SK-N-SH treated with all-trans-retinoic acid at 6 μM for 48 hours (cell line): Measurements from ENCODE around the gene SIRT2.

Source experiments
- ATAC-seq: fragments of 200-7000 bp; cut with Tn5 transposase; 3 replicates; pipeline ENCODE4 v1.9.1; 2020; ENCODE audit warnings: mild to moderate bottlenecking, moderate library complexity
- ARNTL ChIP-seq: fragments of 450-650 bp; formaldehyde crosslinking; IDR thresholded peaks from 2 replicates; pipeline ENCODE4 v1.5.0; 2020; ENCODE audit warnings: low read depth, mild to moderate bottlenecking, moderate library complexity, borderline replicate concordance
- BACH2 ChIP-seq: fragments of 250-450 bp; sonication (Bioruptor Pico); IDR thresholded peaks from 2 replicates; pipeline ENCODE4 v1.9.0; 2021; ENCODE audit warnings: mild to moderate bottlenecking, borderline replicate concordance
- CSDC2 ChIP-seq: fragments of 250-450 bp; sonication (Bioruptor Pico); IDR thresholded peaks from 2 replicates; pipeline ENCODE4 v1.5.0; 2020; ENCODE audit warnings: mild to moderate bottlenecking, moderate library complexity
- ESRRG ChIP-seq: fragments of 250-450 bp; sonication (Bioruptor Pico); IDR thresholded peaks from 2 replicates; pipeline ENCODE4 v1.6.1; 2021; ENCODE audit warnings: mild to moderate bottlenecking
- GLIS3 ChIP-seq: fragments of 250-450 bp; sonication (Bioruptor Pico); IDR thresholded peaks from 2 replicates; pipeline ENCODE4 v1.5.0; 2020; ENCODE audit warnings: mild to moderate bottlenecking, moderate library complexity
- ISL1 ChIP-seq: fragments of 250-450 bp; sonication (Bioruptor Pico); IDR thresholded peaks from 2 replicates; pipeline ENCODE4 v2.1.2; 2022; ENCODE audit warnings: mild to moderate bottlenecking, moderate library complexity
- OSR1 ChIP-seq: fragments of 250-450 bp; sonication (Bioruptor Pico); IDR thresholded peaks from 2 replicates; pipeline ENCODE4 v1.8.0; 2022; ENCODE audit warnings: moderate library complexity, mild to moderate bottlenecking, inconsistent platforms
- RARB ChIP-seq: fragments of 250-450 bp; sonication (Bioruptor Pico); IDR thresholded peaks from 2 replicates; pipeline ENCODE4 v1.8.0; 2021; ENCODE audit warnings: mild to moderate bottlenecking, moderate library complexity
- SNAI2 ChIP-seq: fragments of 250-450 bp; sonication (Bioruptor Pico); IDR thresholded peaks from 2 replicates; pipeline ENCODE4 v1.5.0; 2020; ENCODE audit warnings: mild to moderate bottlenecking, moderate library complexity
- TCF4 ChIP-seq: fragments of 250-450 bp; sonication (Bioruptor Pico); IDR thresholded peaks from 2 replicates; pipeline ENCODE4 v1.8.0; 2021; ENCODE audit warnings: mild to moderate bottlenecking, moderate library complexity, borderline replicate concordance
- TOX ChIP-seq: fragments of 250-450 bp; sonication (Bioruptor Pico); IDR thresholded peaks from 2 replicates; pipeline ENCODE4 v1.8.0; 2021; ENCODE audit warnings: mild to moderate bottlenecking, moderate library complexity, borderline replicate concordance
- ZC3H10 ChIP-seq: fragments of 250-450 bp; sonication (Bioruptor Pico); IDR thresholded peaks from 2 replicates; pipeline ENCODE4 v1.5.1; 2021; ENCODE audit warnings: mild to moderate bottlenecking, moderate library complexity
- ZFP3 ChIP-seq: fragments of 250-450 bp; sonication (Bioruptor Pico); IDR thresholded peaks from 2 replicates; pipeline ENCODE4 v1.5.0; 2020; ENCODE audit warnings: mild to moderate bottlenecking, moderate library complexity
- ZFP30 ChIP-seq: fragments of 450-650 bp; formaldehyde crosslinking; IDR thresholded peaks from 2 replicates; pipeline ENCODE4 v1.5.0; 2022; ENCODE audit warnings: mild to moderate bottlenecking, moderate library complexity
- ZNF70 ChIP-seq: fragments of 450-650 bp; formaldehyde crosslinking; IDR thresholded peaks from 2 replicates; pipeline ENCODE4 v1.5.0; 2020; ENCODE audit warnings: mild to moderate bottlenecking, moderate library complexity
- ZNF8 ChIP-seq: fragments of 450-650 bp; formaldehyde crosslinking; IDR thresholded peaks from 2 replicates; pipeline ENCODE4 v1.5.0; 2020; ENCODE audit warnings: mild to moderate bottlenecking, moderate library complexity
- TF ChIP-seq, protein P1 (sequence below): fragments of 250-450 bp; sonication (Bioruptor Pico); IDR thresholded peaks from 2 replicates; pipeline ENCODE4 v1.5.1; 2020; ENCODE audit warnings: low read depth, mild to moderate bottlenecking, moderate library complexity
- TF ChIP-seq, protein P2 (sequence below): fragments of 250-450 bp; sonication (Bioruptor Pico); IDR thresholded peaks from 2 replicates; pipeline ENCODE4 v1.5.1; 2021; ENCODE audit warnings: mild to moderate bottlenecking, moderate library complexity
- TF ChIP-seq, protein P3 (sequence below): fragments of 250-450 bp; sonication (Bioruptor Pico); IDR thresholded peaks from 2 replicates; pipeline ENCODE4 v1.8.0; 2021; ENCODE audit warnings: low read depth, mild to moderate bottlenecking, moderate library complexity, borderline replicate concordance
- TF ChIP-seq, protein P4 (sequence below): fragments of 250-450 bp; sonication (Bioruptor Pico); IDR thresholded peaks from 2 replicates; pipeline ENCODE4 v1.5.0; 2020; ENCODE audit warnings: mild to moderate bottlenecking, moderate library complexity
- TF ChIP-seq, protein P5 (sequence below): fragments of 250-450 bp; sonication (Bioruptor Pico); IDR thresholded peaks from 2 replicates; pipeline ENCODE4 v1.8.0; 2020; ENCODE audit warnings: mild to moderate bottlenecking, moderate library complexity, borderline replicate concordance

The SIRT2 gene

DNA sequence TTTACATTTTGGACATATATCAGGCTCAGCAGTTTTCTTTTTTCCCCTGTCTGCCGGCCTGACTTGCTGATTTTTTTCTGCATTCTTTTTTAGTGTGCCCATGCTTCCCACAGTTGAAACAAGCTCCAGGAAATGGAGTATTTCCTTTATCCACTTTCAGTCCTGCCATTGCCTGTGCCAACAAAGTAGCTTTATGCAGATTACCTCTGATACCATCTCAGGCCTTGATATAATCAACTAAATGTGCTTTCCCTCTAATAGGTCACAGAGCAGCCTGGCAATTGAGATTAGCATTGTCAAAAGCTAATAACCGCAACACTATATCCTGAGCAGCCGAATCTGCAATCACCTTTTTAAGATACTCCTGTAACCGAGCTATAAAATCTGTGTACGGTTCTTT, 40.5 kb upstream of the SIRT2 start:
- peak; percentile 64; the same call in 1 of the 2 replicates for TF ChIP-seq TCF4
- TF ChIP-seq, protein P1, sequence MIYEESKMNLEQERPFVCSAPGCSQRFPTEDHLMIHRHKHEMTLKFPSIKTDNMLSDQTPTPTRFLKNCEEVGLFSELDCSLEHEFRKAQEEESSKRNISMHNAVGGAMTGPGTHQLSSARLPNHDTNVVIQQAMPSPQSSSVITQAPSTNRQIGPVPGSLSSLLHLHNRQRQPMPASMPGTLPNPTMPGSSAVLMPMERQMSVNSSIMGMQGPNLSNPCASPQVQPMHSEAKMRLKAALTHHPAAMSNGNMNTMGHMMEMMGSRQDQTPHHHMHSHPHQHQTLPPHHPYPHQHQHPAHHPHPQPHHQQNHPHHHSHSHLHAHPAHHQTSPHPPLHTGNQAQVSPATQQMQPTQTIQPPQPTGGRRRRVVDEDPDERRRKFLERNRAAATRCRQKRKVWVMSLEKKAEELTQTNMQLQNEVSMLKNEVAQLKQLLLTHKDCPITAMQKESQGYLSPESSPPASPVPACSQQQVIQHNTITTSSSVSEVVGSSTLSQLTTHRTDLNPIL (CRISPR knock-in tag): no peak
- ATAC-seq: no peak

DNA sequence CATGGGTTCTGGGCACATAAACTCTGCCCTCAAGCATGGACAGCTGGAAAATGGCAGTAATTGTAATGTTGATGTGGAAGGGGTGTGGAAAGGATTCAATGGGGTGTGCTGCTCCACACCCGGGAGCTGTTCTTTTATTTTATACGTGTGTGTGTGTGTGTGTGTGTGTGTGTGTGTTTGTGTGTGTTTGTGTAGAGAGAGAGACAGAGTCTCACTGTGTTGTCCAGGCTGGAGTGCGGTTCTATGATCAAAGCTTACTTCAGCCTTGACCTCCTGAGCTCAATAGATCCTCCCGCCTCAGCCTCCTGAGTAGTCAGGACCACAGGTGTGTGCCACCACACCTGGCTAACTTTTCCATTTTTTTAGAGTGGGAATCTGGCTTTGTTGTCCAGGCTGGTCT, 34.1 kb upstream of the SIRT2 start:
- TF ChIP-seq BACH2 (CRISPR knock-in tag) (no peak), RARB (no peak), ESRRG (CRISPR knock-in tag) (no peak), ZNF8 (CRISPR knock-in tag) (no peak)
- ATAC-seq: no peak

DNA sequence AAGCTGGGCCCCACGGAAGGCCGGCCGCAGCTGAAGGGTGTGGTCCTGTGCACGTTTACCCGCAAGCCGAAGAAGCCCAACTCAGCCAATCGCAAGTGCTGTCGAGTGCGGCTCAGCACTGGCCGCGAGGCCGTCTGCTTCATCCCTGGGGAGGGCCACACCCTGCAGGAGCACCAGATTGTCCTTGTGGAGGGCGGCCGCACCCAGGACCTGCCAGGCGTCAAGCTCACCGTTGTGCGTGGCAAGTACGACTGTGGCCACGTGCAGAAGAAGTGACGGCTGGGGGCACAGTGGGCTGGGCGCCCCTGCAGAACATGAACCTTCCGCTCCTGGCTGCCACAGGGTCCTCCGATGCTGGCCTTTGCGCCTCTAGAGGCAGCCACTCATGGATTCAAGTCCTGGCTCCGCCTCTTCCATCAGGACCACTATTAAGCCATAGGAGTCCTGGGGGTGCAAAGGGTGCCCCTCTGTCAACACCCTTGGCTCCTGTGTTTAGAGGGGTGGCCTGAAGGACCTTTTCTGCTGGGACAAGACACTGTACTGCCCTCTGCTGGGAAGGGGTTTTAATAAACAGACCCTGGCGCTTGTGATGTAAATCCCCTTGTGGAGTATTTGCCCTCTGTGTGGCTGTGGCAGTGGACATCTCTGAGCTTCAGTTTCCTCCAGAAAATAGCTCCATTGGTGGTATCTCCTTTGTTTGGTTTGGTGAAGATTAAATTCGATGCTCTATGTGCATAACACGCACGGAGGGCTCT, 33.2 kb upstream of the SIRT2 start:
- no peak for ATAC-seq
- TF ChIP-seq, protein P1 (CRISPR knock-in tag): no peak
- TF ChIP-seq OSR1 (CRISPR knock-in tag) (no peak), ZFP3 (CRISPR knock-in tag) (no peak), TOX (no peak)
- TF ChIP-seq, protein P2, sequence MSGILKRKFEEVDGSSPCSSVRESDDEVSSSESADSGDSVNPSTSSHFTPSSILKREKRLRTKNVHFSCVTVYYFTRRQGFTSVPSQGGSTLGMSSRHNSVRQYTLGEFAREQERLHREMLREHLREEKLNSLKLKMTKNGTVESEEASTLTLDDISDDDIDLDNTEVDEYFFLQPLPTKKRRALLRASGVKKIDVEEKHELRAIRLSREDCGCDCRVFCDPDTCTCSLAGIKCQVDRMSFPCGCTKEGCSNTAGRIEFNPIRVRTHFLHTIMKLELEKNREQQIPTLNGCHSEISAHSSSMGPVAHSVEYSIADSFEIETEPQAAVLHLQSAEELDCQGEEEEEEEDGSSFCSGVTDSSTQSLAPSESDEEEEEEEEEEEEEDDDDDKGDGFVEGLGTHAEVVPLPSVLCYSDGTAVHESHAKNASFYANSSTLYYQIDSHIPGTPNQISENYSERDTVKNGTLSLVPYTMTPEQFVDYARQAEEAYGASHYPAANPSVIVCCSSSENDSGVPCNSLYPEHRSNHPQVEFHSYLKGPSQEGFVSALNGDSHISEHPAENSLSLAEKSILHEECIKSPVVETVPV: no peak
- TF ChIP-seq, protein P3, sequence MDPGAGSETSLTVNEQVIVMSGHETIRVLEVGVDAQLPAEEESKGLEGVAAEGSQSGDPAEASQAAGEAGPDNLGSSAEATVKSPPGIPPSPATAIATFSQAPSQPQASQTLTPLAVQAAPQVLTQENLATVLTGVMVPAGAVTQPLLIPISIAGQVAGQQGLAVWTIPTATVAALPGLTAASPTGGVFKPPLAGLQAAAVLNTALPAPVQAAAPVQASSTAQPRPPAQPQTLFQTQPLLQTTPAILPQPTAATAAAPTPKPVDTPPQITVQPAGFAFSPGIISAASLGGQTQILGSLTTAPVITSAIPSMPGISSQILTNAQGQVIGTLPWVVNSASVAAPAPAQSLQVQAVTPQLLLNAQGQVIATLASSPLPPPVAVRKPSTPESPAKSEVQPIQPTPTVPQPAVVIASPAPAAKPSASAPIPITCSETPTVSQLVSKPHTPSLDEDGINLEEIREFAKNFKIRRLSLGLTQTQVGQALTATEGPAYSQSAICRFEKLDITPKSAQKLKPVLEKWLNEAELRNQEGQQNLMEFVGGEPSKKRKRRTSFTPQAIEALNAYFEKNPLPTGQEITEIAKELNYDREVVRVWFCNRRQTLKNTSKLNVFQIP (CRISPR knock-in tag): no peak
- TF ChIP-seq, all 23 proteins: peak for 0

DNA sequence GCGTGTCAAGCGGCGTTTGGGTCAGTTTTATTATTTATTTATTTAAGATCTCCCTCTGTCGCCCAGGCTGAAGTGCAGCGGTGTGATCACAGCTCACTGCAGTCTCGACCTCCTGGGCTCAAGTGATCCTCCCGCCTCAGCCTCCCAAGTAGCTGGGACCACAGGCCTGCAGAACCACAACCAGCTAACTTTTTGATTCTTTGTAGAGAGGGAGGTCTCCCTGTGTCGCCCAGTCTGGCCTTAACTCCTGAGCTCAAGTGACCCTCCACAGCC, 32.0 kb upstream of the SIRT2 start:
- no peak for ATAC-seq
- TF ChIP-seq TCF4 (no peak), ISL1 (CRISPR knock-in tag) (no peak), ZC3H10 (CRISPR knock-in tag) (no peak), ZNF70 (CRISPR knock-in tag) (no peak), GLIS3 (CRISPR knock-in tag) (no peak), CSDC2 (CRISPR knock-in tag) (no peak), BACH2 (CRISPR knock-in tag) (no peak), ZFP30 (CRISPR knock-in tag) (no peak), TOX (no peak), SNAI2 (CRISPR knock-in tag) (no peak), ARNTL (CRISPR knock-in tag) (no peak)
- TF ChIP-seq, protein P4, sequence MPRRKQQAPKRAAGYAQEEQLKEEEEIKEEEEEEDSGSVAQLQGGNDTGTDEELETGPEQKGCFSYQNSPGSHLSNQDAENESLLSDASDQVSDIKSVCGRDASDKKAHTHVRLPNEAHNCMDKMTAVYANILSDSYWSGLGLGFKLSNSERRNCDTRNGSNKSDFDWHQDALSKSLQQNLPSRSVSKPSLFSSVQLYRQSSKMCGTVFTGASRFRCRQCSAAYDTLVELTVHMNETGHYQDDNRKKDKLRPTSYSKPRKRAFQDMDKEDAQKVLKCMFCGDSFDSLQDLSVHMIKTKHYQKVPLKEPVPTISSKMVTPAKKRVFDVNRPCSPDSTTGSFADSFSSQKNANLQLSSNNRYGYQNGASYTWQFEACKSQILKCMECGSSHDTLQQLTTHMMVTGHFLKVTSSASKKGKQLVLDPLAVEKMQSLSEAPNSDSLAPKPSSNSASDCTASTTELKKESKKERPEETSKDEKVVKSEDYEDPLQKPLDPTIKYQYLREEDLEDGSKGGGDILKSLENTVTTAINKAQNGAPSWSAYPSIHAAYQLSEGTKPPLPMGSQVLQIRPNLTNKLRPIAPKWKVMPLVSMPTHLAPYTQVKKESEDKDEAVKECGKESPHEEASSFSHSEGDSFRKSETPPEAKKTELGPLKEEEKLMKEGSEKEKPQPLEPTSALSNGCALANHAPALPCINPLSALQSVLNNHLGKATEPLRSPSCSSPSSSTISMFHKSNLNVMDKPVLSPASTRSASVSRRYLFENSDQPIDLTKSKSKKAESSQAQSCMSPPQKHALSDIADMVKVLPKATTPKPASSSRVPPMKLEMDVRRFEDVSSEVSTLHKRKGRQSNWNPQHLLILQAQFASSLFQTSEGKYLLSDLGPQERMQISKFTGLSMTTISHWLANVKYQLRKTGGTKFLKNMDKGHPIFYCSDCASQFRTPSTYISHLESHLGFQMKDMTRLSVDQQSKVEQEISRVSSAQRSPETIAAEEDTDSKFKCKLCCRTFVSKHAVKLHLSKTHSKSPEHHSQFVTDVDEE: no peak
- TF ChIP-seq, protein P3 (CRISPR knock-in tag): no peak
- TF ChIP-seq, protein P2: no peak
- TF ChIP-seq, protein P1 (CRISPR knock-in tag): no peak
- TF ChIP-seq, protein P5, sequence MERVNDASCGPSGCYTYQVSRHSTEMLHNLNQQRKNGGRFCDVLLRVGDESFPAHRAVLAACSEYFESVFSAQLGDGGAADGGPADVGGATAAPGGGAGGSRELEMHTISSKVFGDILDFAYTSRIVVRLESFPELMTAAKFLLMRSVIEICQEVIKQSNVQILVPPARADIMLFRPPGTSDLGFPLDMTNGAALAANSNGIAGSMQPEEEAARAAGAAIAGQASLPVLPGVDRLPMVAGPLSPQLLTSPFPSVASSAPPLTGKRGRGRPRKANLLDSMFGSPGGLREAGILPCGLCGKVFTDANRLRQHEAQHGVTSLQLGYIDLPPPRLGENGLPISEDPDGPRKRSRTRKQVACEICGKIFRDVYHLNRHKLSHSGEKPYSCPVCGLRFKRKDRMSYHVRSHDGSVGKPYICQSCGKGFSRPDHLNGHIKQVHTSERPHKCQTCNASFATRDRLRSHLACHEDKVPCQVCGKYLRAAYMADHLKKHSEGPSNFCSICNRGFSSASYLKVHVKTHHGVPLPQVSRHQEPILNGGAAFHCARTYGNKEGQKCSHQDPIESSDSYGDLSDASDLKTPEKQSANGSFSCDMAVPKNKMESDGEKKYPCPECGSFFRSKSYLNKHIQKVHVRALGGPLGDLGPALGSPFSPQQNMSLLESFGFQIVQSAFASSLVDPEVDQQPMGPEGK (CRISPR knock-in tag): no peak
